ENCODE measurements around the gene CER1. TPM values are rescaled to one million over a fixed set of nuclear protein-coding genes. Genes with fewer than 3 reads are reported as not detected.
"Not testable (repeated sequence)": the region's sequence is repeated elsewhere in the genome, so short reads cannot be mapped to it uniquely, and the experiment has no call there.

CER1 gene
- total and polyA plus RNA-seq, 2 donors (not counting 3 experiments of a cell fraction or from before 2014, with no cell fraction given): 0.06 TPM; not detected in 1

DNA sequence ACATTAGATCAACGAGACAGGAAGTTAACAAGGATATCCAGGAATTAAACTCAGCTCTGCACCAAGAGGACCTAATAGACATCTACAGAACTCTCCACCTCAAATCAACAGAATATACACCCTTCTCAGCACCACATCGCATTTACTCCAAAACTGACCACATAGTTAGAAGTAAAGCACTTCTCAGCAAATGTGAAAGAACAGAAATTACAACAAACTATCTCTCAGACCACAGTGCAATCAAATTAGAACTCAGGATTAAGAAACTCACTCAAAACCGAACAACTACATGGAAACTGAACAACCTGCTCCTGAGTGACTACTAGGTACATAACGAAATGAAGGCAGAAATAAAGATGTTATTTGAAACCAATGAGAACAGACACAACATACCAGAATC lies 39.9 kb downstream of the CER1 start:
- CTCF ChIA-PET: interaction anchor here (1.7 kb wide), 1 partner anchor 10 kb away, joined by 3 read pairs; the partner anchor contains the start of gene ZDHHC21
- POLR2A ChIA-PET; DNase-seq (ENCODE audit: low read depth, low spot score); H4K20me1 ChIP-seq (replicated peaks; ENCODE audit: control insufficient read depth, extremely low read depth, insufficient read depth, low read length); H3K9me3 ChIP-seq (replicated peaks; ENCODE audit: control insufficient read depth, insufficient read depth, low read length); FAIRE-seq; H2AFZ ChIP-seq (ENCODE audit: low read depth, low read length); H3K9me1 ChIP-seq (replicated peaks; ENCODE audit: control insufficient read depth, extremely low read depth, insufficient read depth, low read length); intact Hi-C loops (cut with micrococcal nuclease); dilution Hi-C loops (cut with MboI; ENCODE audit: extremely low pct_ligation_motif_present, low sequenced_read_pairs); H3K9ac ChIP-seq (replicated peaks; ENCODE audit: extremely low read depth, insufficient read depth, low read length); H3K36me3 ChIP-seq (ENCODE audit: control insufficient read depth in 2 of 2, extremely low read depth in 1 of 2, insufficient read depth in 2 of 2, low read length in 2 of 2); BruUV-seq (replicated peaks); H3K4me2 ChIP-seq (ENCODE audit: insufficient read depth, low read length); H3K27ac ChIP-seq (ENCODE audit: insufficient read depth, low read depth, low read length); H3K4me3 ChIP-seq (replicated peaks in 1 of 3; ENCODE audit: insufficient read depth in 1 of 3, low read depth in 1 of 3, low read length in 3 of 3); H3K27me3 ChIP-seq (ENCODE audit: control insufficient read depth in 2 of 2, insufficient read depth in 2 of 2, low read length in 2 of 2): not testable (repeated sequence)
- peaks cover 13% of the 10 kb centered on the region for H3K4me1 ChIP-seq (ENCODE audit: control insufficient read depth, extremely low read depth, insufficient read depth, low read length)
- peaks cover 62% of the 10 kb centered on the region for H3K79me2 ChIP-seq (ENCODE audit: control insufficient read depth, insufficient read depth, low read length)

DNA sequence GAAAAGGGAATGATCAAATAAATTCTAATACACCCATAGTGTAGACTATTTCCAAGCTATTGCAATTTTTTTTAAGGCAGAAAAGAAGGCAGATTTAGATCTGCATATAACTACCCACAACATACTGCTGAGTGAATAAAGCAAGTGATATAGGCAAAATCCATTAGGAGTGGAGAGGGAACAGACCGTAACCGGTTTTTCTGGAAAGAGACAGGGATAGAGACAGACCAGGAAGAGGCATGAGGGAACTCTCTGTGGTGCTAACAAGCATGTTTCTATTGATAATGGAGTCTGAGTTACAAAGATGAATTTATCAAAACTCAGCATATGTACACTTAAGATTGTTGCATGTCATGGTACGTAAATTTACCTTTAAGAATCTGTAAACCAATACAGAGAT lies 43.8 kb downstream of the CER1 start:
- Histone ChIP-seq H3K9ac (replicated peaks; ENCODE audit: extremely low read depth, insufficient read depth, low read length) (no peak overlapping the region), H3K4me1 (ENCODE audit: control insufficient read depth, extremely low read depth, insufficient read depth, low read length) (no peaks in the 10 kb centered on the region), H3K9me3 (replicated peaks; ENCODE audit: control insufficient read depth, insufficient read depth, low read length) (no peaks in the 10 kb centered on the region), H3K9me1 (replicated peaks; ENCODE audit: control insufficient read depth, extremely low read depth, insufficient read depth, low read length) (no peaks in the 10 kb centered on the region), H3K4me2 (ENCODE audit: insufficient read depth, low read length) (no peak overlapping the region), H4K20me1 (replicated peaks; ENCODE audit: control insufficient read depth, extremely low read depth, insufficient read depth, low read length) (no peaks in the 10 kb centered on the region), H2AFZ (ENCODE audit: low read depth, low read length) (no peak overlapping the region), H3K79me2 (ENCODE audit: control insufficient read depth, insufficient read depth, low read length) (peaks cover 66% of the 10 kb centered on the region), H3K27ac (ENCODE audit: insufficient read depth, low read depth, low read length) (no peak overlapping the region), H3K4me3 (replicated peaks in 1 of 3; ENCODE audit: insufficient read depth in 1 of 3, low read depth in 1 of 3, low read length in 3 of 3) (no peak overlapping the region), H3K27me3 (ENCODE audit: control insufficient read depth in 2 of 2, insufficient read depth in 2 of 2, low read length in 2 of 2) (no peaks in the 10 kb centered on the region), H3K36me3 (ENCODE audit: control insufficient read depth in 2 of 2, extremely low read depth in 1 of 2, insufficient read depth in 2 of 2, low read length in 2 of 2) (peaks cover 2 to 13% of the 10 kb centered on the region in 2 experiments)
- no peak for DNase-seq (ENCODE audit: low read depth, low spot score)
- no peak for FAIRE-seq
- dilution Hi-C loops (cut with MboI; ENCODE audit: extremely low pct_ligation_motif_present, low sequenced_read_pairs): no loop called here
- TF ChIP-seq POLR2A (IDR thresholded peaks at IDR 0.05; ENCODE audit: low read depth, low read length) (no peak), POLR2AphosphoS5 (IDR thresholded peaks at IDR 0.05; ENCODE audit: insufficient read depth, low read depth, low read length) (no peak)
- POLR2A ChIA-PET: no interaction called here
- CTCF ChIA-PET: interaction anchor here (1.8 kb wide), 1 partner anchor 18 kb away, joined by 7 read pairs; no protein-coding TSS in a partner anchor
- intact Hi-C loops (cut with micrococcal nuclease): no loop called here
- no TSS peak for BruUV-seq (replicated peaks)

Data from endothelial cell of umbilical vein (primary cell).